ENCODE results near the gene KLHL41.

DNA sequence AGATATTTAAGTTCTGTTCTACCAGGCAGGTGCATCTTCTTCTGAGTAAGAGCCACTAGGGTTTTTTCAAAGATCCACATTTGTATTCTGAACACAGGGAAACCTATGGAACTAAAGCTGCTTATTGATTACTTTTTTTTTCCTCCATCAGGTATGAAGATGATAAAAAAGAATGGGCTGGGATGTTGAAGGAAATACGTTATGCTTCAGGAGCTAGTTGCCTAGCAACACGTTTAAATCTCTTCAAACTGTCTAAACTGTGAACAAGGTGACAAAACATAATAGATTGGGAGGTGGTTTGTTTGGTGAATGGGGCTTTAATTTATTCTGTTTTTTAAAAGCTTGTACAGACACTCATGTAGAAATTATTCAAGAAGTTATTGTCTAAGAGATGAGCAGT lies 15.9 kb downstream of the KLHL41 start:
- TF ChIP-seq OSR1 (CRISPR knock-in tag; IDR thresholded peaks at IDR 0.05) (no peak), POU6F1 (CRISPR knock-in tag; IDR thresholded peaks at IDR 0.05; ENCODE audit: borderline replicate concordance, low read depth) (no peak), TCF4 (CRISPR knock-in tag; IDR thresholded peaks at IDR 0.05; ENCODE audit: borderline replicate concordance) (no peak), ZFP30 (CRISPR knock-in tag; IDR thresholded peaks at IDR 0.05) (no peak), TOX (CRISPR knock-in tag; IDR thresholded peaks at IDR 0.05; ENCODE audit: borderline replicate concordance) (no peak), ZC3H10 (CRISPR knock-in tag; IDR thresholded peaks at IDR 0.05) (no peak), ARNTL (CRISPR knock-in tag; IDR thresholded peaks at IDR 0.05; ENCODE audit: borderline replicate concordance, low read depth) (no peak), CSRNP3 (CRISPR knock-in tag; IDR thresholded peaks at IDR 0.05) (no peak), RARB (CRISPR knock-in tag; IDR thresholded peaks at IDR 0.05) (no peak), ZNF70 (CRISPR knock-in tag; IDR thresholded peaks at IDR 0.05) (no peak), PPARA (CRISPR knock-in tag; IDR thresholded peaks at IDR 0.05; ENCODE audit: borderline replicate concordance) (no peak)
- TF ChIP-seq, protein P1, sequence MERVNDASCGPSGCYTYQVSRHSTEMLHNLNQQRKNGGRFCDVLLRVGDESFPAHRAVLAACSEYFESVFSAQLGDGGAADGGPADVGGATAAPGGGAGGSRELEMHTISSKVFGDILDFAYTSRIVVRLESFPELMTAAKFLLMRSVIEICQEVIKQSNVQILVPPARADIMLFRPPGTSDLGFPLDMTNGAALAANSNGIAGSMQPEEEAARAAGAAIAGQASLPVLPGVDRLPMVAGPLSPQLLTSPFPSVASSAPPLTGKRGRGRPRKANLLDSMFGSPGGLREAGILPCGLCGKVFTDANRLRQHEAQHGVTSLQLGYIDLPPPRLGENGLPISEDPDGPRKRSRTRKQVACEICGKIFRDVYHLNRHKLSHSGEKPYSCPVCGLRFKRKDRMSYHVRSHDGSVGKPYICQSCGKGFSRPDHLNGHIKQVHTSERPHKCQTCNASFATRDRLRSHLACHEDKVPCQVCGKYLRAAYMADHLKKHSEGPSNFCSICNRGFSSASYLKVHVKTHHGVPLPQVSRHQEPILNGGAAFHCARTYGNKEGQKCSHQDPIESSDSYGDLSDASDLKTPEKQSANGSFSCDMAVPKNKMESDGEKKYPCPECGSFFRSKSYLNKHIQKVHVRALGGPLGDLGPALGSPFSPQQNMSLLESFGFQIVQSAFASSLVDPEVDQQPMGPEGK (CRISPR knock-in tag; IDR thresholded peaks at IDR 0.05; ENCODE audit: borderline replicate concordance): no peak
- TF ChIP-seq, protein P2, sequence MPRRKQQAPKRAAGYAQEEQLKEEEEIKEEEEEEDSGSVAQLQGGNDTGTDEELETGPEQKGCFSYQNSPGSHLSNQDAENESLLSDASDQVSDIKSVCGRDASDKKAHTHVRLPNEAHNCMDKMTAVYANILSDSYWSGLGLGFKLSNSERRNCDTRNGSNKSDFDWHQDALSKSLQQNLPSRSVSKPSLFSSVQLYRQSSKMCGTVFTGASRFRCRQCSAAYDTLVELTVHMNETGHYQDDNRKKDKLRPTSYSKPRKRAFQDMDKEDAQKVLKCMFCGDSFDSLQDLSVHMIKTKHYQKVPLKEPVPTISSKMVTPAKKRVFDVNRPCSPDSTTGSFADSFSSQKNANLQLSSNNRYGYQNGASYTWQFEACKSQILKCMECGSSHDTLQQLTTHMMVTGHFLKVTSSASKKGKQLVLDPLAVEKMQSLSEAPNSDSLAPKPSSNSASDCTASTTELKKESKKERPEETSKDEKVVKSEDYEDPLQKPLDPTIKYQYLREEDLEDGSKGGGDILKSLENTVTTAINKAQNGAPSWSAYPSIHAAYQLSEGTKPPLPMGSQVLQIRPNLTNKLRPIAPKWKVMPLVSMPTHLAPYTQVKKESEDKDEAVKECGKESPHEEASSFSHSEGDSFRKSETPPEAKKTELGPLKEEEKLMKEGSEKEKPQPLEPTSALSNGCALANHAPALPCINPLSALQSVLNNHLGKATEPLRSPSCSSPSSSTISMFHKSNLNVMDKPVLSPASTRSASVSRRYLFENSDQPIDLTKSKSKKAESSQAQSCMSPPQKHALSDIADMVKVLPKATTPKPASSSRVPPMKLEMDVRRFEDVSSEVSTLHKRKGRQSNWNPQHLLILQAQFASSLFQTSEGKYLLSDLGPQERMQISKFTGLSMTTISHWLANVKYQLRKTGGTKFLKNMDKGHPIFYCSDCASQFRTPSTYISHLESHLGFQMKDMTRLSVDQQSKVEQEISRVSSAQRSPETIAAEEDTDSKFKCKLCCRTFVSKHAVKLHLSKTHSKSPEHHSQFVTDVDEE (CRISPR knock-in tag; IDR thresholded peaks at IDR 0.05): no peak

Measured in SK-N-SH treated with all-trans-retinoic acid at 6 μM for 48 hours (cell line).